ENCODE data around the gene KLHL29.

DNA sequence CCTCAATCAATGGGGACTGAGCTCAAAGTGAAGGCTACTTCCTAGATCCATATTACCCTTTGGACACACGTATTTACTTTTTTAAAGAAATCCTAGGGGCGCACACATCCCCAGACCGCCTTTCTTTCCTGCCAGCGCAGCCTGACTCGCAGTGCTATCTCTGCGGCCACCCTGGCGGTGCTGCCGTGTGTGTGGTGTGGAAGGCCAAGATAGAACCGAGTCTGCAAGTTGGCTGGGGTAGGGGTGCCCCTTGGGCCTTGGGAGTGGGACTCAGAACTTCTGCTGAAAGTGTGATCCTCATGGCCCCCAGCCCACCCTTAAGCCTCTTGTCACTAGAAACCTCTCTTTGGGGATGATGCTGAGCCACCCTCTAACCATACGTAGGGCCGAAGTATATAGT, 143.7 kb downstream of the KLHL29 start:
- no peak for TF ChIP-seq SIN3A (IDR thresholded peaks at IDR 0.05; ENCODE audit: borderline replicate concordance, insufficient read depth, low read length)
- no peak for TF ChIP-seq POLR2AphosphoS5 (IDR thresholded peaks at IDR 0.05; ENCODE audit: low read depth, low read length)
